H1 (cell line): ENCODE measurements around the gene DNM2. TPM values are rescaled to one million over a fixed set of nuclear protein-coding genes. Genes with fewer than 3 reads are reported as not detected.

Experiments used
- CTBP2 ChIP-seq: IDR thresholded peaks from 2 replicates; pipeline ENCODE4 v1.7.0; 2011; ENCODE audit warnings: borderline replicate concordance, mild to moderate bottlenecking, moderate library complexity, mixed read lengths, low read length; ENCODE audit not compliant: insufficient read depth, insufficient read length
- HDAC2 ChIP-seq, 2 experiments: fragments of 300-600 bp in 1 of 2; sonication (generic) in 1 of 2; IDR thresholded peaks; 2 replicates each; pipeline ENCODE4 v1.6.1; 2011 to 2012; ENCODE audit warnings: low read depth in 2 of 2, low read length in 2 of 2, mild to moderate bottlenecking in 2 of 2, moderate library complexity in 2 of 2, borderline replicate concordance in 1 of 2, inconsistent platforms in 1 of 2
- HDAC6 ChIP-seq: IDR thresholded peaks from one replicate; pipeline ENCODE4 v1.7.1; 2012; ENCODE audit warnings: low read depth, mild to moderate bottlenecking, inconsistent platforms, low read length, moderate library complexity
- KDM4A ChIP-seq: IDR thresholded peaks from one replicate; pipeline ENCODE4 v1.7.1; 2012; ENCODE audit warnings: low read depth, mild to moderate bottlenecking, moderate library complexity, low read length, inconsistent platforms; ENCODE audit not compliant: severe bottlenecking
- TCF12 ChIP-seq: IDR thresholded peaks from 2 replicates; pipeline ENCODE4 v1.6.1; 2011; ENCODE audit warnings: low read depth, mild to moderate bottlenecking, low read length
- polyA plus RNA-seq, 7 experiments: library from polyadenylated mRNA; depleted of rRNA in 3 of 7; stranded (reverse) in 5 of 7; unstranded in 2 of 7; fragments of >200 nt in 5 of 7; fragments of 200-250 nt in 2 of 7; gene quantifications; 1 replicate in 5 of 7; 2 replicates in 1 of 7; 4 replicates in 1 of 7; pipeline versions ENCODE4 v1.2.1 to v1.2.3, GENCODE V29; 2011 to 2013; ENCODE audit warnings: missing spikeins in 2 of 7, mixed read lengths in 2 of 7
- total RNA-seq: library from RNA; stranded (reverse); fragmentation: NEBNext Ultra II Directional; extraction: Animal tissue kit (Norgen Biotek cat#: 25700); gene quantifications from 2 replicates; pipeline ENCODE4 v1.2.1, GENCODE V29; 2021
- TF ChIP-seq, protein P1 (sequence below): fragments of 300-600 bp; sonication (generic); IDR thresholded peaks from 2 replicates; pipeline ENCODE4 v1.7.1; 2012; ENCODE audit warnings: low read length, moderate library complexity, mild to moderate bottlenecking, inconsistent platforms; ENCODE audit not compliant: insufficient replicate concordance

DNM2 gene
- total and polyA plus RNA-seq, 2 of the 8 experiments (the other 6 are each of a cell fraction or from before 2014, with no cell fraction given): 61.9 to 120 TPM

DNA sequence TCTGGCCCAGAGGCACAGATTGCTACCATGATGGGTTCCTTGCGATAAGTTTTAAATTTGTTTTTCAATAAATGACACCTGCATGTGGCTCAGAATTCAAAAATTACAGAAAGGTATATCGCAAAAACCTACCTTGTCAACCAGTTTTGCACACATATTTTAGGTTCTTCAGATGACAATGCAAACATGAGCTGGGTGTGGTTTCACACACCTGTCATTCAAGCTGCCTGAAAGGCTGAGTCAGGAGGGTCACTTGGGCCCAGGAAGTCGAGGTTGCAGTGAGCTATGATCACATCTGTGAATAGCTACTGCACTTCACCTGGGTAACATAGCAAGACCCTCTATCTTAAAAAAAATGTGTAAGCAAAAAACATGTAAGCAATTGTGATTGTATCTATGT lies 56.1 kb downstream of the DNM2 start (continued):
- TF ChIP-seq, protein P1, sequence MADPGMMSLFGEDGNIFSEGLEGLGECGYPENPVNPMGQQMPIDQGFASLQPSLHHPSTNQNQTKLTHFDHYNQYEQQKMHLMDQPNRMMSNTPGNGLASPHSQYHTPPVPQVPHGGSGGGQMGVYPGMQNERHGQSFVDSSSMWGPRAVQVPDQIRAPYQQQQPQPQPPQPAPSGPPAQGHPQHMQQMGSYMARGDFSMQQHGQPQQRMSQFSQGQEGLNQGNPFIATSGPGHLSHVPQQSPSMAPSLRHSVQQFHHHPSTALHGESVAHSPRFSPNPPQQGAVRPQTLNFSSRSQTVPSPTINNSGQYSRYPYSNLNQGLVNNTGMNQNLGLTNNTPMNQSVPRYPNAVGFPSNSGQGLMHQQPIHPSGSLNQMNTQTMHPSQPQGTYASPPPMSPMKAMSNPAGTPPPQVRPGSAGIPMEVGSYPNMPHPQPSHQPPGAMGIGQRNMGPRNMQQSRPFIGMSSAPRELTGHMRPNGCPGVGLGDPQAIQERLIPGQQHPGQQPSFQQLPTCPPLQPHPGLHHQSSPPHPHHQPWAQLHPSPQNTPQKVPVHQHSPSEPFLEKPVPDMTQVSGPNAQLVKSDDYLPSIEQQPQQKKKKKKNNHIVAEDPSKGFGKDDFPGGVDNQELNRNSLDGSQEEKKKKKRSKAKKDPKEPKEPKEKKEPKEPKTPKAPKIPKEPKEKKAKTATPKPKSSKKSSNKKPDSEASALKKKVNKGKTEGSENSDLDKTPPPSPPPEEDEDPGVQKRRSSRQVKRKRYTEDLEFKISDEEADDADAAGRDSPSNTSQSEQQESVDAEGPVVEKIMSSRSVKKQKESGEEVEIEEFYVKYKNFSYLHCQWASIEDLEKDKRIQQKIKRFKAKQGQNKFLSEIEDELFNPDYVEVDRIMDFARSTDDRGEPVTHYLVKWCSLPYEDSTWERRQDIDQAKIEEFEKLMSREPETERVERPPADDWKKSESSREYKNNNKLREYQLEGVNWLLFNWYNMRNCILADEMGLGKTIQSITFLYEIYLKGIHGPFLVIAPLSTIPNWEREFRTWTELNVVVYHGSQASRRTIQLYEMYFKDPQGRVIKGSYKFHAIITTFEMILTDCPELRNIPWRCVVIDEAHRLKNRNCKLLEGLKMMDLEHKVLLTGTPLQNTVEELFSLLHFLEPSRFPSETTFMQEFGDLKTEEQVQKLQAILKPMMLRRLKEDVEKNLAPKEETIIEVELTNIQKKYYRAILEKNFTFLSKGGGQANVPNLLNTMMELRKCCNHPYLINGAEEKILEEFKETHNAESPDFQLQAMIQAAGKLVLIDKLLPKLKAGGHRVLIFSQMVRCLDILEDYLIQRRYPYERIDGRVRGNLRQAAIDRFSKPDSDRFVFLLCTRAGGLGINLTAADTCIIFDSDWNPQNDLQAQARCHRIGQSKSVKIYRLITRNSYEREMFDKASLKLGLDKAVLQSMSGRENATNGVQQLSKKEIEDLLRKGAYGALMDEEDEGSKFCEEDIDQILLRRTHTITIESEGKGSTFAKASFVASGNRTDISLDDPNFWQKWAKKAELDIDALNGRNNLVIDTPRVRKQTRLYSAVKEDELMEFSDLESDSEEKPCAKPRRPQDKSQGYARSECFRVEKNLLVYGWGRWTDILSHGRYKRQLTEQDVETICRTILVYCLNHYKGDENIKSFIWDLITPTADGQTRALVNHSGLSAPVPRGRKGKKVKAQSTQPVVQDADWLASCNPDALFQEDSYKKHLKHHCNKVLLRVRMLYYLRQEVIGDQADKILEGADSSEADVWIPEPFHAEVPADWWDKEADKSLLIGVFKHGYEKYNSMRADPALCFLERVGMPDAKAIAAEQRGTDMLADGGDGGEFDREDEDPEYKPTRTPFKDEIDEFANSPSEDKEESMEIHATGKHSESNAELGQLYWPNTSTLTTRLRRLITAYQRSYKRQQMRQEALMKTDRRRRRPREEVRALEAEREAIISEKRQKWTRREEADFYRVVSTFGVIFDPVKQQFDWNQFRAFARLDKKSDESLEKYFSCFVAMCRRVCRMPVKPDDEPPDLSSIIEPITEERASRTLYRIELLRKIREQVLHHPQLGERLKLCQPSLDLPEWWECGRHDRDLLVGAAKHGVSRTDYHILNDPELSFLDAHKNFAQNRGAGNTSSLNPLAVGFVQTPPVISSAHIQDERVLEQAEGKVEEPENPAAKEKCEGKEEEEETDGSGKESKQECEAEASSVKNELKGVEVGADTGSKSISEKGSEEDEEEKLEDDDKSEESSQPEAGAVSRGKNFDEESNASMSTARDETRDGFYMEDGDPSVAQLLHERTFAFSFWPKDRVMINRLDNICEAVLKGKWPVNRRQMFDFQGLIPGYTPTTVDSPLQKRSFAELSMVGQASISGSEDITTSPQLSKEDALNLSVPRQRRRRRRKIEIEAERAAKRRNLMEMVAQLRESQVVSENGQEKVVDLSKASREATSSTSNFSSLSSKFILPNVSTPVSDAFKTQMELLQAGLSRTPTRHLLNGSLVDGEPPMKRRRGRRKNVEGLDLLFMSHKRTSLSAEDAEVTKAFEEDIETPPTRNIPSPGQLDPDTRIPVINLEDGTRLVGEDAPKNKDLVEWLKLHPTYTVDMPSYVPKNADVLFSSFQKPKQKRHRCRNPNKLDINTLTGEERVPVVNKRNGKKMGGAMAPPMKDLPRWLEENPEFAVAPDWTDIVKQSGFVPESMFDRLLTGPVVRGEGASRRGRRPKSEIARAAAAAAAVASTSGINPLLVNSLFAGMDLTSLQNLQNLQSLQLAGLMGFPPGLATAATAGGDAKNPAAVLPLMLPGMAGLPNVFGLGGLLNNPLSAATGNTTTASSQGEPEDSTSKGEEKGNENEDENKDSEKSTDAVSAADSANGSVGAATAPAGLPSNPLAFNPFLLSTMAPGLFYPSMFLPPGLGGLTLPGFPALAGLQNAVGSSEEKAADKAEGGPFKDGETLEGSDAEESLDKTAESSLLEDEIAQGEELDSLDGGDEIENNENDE: no peak
- TF ChIP-seq HDAC2 (IDR thresholded peaks at IDR 0.05; ENCODE audit: borderline replicate concordance in 1 of 2, low read depth in 2 of 2, low read length in 2 of 2): no peak
- TF ChIP-seq CTBP2: no peak
- no peak for TF ChIP-seq HDAC6
- TF ChIP-seq TCF12: no peak
- TF ChIP-seq KDM4A: no peak
- TF ChIP-seq, all 59 proteins: peak for 0
